Measurements from ENCODE around the gene PID1. TPM values are rescaled to one million over a fixed set of nuclear protein-coding genes. Genes with fewer than 3 reads are reported as not detected.

The PID1 gene
- total and polyA plus RNA-seq, 11 donors = 2.1 to 17.7 (median 7.1) TPM

DNA sequence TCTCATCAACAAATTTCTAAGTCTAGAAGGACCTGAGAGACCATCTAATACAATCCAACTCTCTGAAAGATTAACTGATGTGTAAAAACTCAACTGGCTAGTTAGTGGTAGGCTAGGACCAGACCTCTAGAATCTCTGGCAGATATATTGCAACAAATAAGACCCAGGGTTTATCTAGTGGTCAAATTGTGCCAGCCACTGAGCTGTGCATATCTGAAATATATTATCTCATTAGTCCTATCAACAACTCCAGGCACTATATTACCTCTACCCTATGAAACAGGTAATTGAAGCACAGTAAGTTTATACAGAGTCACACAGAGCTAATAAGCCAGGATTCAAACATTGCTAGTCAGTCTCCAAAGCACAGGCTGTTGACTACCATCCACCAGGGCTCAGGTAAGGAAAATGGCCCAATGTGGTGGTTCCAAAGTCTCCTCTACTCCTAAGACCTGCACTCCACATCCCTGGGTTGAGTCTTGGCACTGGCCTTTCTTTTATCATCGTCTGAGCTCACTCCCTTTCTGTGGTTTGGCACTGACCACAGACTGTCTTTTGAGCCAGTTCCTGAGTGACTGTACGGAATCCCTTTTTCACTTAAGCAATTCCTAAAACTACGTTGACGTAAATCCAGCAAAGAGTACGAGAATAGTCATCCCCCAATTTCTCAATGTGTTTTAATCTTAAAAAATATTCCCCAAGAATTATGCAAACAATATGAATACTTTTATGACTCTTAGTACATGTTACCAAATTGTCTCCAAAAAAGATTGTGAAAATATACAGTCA is 11.9 kb upstream of the PID1 start:
- no peaks in the 10 kb centered on the region for H3K36me3 ChIP-seq
- DNase-seq (peak in 4 of 5 donors; percentile 38 to 65 (median 55)), ATAC-seq (peak; percentile 77 to 99 (median 91))
- H3K4me1 ChIP-seq = peaks cover 0 to 15% (median 0%) of the 10 kb centered on the region in 12 donors
- H3K4me3 ChIP-seq = no peak overlapping the region
- H3K27ac ChIP-seq = no peak overlapping the region
- 35 to 61% (median 45%) methylated on average over 5 of the region's 5 CpGs for WGBS, 4 donors
- no peaks in the 10 kb centered on the region for H3K27me3 ChIP-seq
- intact Hi-C loops (cut with DNase I) = no loop called here
- TF ChIP-seq, protein P1, sequence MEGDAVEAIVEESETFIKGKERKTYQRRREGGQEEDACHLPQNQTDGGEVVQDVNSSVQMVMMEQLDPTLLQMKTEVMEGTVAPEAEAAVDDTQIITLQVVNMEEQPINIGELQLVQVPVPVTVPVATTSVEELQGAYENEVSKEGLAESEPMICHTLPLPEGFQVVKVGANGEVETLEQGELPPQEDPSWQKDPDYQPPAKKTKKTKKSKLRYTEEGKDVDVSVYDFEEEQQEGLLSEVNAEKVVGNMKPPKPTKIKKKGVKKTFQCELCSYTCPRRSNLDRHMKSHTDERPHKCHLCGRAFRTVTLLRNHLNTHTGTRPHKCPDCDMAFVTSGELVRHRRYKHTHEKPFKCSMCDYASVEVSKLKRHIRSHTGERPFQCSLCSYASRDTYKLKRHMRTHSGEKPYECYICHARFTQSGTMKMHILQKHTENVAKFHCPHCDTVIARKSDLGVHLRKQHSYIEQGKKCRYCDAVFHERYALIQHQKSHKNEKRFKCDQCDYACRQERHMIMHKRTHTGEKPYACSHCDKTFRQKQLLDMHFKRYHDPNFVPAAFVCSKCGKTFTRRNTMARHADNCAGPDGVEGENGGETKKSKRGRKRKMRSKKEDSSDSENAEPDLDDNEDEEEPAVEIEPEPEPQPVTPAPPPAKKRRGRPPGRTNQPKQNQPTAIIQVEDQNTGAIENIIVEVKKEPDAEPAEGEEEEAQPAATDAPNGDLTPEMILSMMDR (IDR thresholded peaks at IDR 0.05) = no peak
- no peak for TF ChIP-seq POLR2A (IDR thresholded peaks at IDR 0.05)
- H3K9me3 ChIP-seq = no peaks in the 10 kb centered on the region

GRCh38 chr2:229279516-229279915 is 8.4 kb upstream of the PID1 start:
- ATAC-seq = peak in 1 of 4 donors; percentile 18
- DNase-seq = no peak
- TF ChIP-seq, protein P1 (IDR thresholded peaks at IDR 0.05) = no peak
- no peak for TF ChIP-seq POLR2A (IDR thresholded peaks at IDR 0.05)

DNA sequence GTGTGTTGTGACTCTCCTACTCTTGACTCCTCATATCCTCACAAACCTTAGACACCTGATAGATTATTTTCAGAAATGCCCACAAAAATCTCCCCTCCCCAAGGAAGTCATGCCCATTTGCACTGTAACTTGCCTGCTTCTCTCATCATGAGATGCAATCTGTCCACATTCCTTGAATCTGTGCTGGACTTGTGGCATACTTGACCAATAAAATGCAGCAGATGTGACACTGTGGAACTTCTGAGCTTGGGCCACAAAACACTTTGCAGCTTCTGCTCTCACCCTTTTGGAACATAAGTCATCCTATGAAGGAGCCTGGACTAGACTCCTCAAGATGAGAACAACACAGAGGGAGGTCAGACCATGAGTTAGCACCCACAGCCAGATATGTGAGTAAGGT is 4.4 kb upstream of the PID1 start:
- intact Hi-C loops (cut with DNase I) = loop anchor here in 5 of 10 donors (5.0 to 10.0 kb wide), 5 partner anchors 141 to 1391 kb away; no protein-coding TSS in a partner anchor
- TF ChIP-seq, protein P1 (IDR thresholded peaks at IDR 0.05) = no peak
- no peak for TF ChIP-seq POLR2A (IDR thresholded peaks at IDR 0.05)
- H3K9me3 ChIP-seq = no peaks in the 10 kb centered on the region
- H3K4me1 ChIP-seq = peaks cover 0 to 13% (median 0%) of the 10 kb centered on the region in 12 donors
- no peak overlapping the region for H3K27ac ChIP-seq
- no peak for DNase-seq
- H3K4me3 ChIP-seq = no peak overlapping the region
- peaks cover 0 to 5% (median 0%) of the 10 kb centered on the region in 9 donors for H3K27me3 ChIP-seq
- no peaks in the 10 kb centered on the region for H3K36me3 ChIP-seq
- ATAC-seq = no peak

More at GRCh38 chr2:229279516-229279915, 8.4 kb upstream of the PID1 start:
- no peak overlapping the region for H3K27ac ChIP-seq
- no peaks in the 10 kb centered on the region for H3K36me3 ChIP-seq
- WGBS, 4 donors = 82 to 92% (median 89%) methylated on average over 4 of the region's 4 CpGs
- H3K27me3 ChIP-seq = no peaks in the 10 kb centered on the region
- peaks cover 0 to 11% (median 0%) of the 10 kb centered on the region in 12 donors for H3K4me1 ChIP-seq
- H3K9me3 ChIP-seq = no peaks in the 10 kb centered on the region
- no peak overlapping the region for H3K4me3 ChIP-seq
- intact Hi-C loops (cut with DNase I) = loop anchor here in 5 of 10 donors (5.0 to 10.0 kb wide), 5 partner anchors 145 to 1395 kb away; no protein-coding TSS in a partner anchor

GRCh38 chr2:229273723-229274338 is 2.7 kb upstream of the PID1 start:
- H3K9me3 ChIP-seq = no peaks in the 10 kb centered on the region
- TF ChIP-seq POLR2A (IDR thresholded peaks at IDR 0.05) = no peak
- TF ChIP-seq, protein P1 (IDR thresholded peaks at IDR 0.05) = peak; percentile 58 to 85 (median 72)
- no peaks in the 10 kb centered on the region for H3K36me3 ChIP-seq
- H3K4me3 ChIP-seq = peak overlapping the region in 8 of 12 donors; percentile 21 to 45 (median 39)
- H3K27ac ChIP-seq = no peak overlapping the region
- H3K4me1 ChIP-seq = peaks cover 0 to 13% (median 0%) of the 10 kb centered on the region in 12 donors
- intact Hi-C loops (cut with DNase I) = loop anchor here (1.0 to 10.0 kb wide), 16 partner anchors 137 to 1389 kb away; no protein-coding TSS in a partner anchor
- peak; percentile 53 to 85 (median 82) for ATAC-seq
- 38 to 43% (median 39%) methylated on average over 4 of the region's 4 CpGs for WGBS, 4 donors
- DNase-seq = peak in 3 of 5 donors; percentile 37 to 49 (median 40)
- H3K27me3 ChIP-seq = peaks cover 0 to 5% (median 0%) of the 10 kb centered on the region in 9 donors
